Endometrium (tissue), 2 donors: Measurements from ENCODE around the gene FOXO6.

ENCODE experiments used
- FAIRE-seq: peaks from 2 replicates; lab custom pipeline; 2012; peaks lifted over from hg19 to GRCh38; lab: Jason Lieb, UNC
- donor health status: control.
- donor health status: control.

Gene FOXO6

DNA sequence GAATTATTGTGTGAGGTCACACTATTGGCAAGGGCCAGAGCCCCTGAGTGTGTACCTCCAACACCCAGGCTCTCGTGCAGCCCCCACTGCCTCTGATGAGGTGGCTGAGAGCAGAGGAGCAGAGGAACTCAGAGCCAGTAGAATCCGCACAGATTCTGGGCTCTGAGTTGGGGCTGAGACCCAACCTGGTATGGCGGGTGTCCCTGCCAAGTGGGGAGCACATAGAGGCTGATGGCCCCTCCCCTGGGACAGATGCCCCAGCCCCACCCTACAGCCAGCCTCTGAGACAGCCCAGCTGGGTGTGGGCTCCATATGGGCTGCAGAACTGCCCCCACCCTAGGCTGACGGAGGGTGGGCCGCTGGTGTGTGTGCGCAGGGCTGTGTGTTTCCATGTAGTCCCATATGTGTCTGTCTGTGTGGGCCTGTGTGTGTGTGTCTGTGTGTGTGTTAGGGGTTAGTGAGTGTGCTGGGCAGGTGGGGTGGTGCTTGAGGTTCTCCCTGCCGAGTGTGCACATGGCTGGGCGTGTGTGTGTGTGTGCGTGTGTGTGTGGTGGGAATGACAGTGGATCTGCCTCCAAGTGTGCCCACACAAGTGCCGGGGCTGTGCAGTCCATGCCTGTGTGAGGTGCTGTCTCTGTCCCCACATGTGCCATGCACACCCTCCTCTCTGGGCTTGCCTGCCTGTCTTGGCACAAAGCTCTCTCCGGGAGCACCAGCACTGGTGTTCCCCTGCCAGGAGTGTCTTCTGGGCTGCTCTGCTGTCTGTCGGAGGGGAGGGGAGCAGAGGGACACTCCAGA, 24.4 kb downstream of the FOXO6 start:
- no peak for FAIRE-seq

DNA sequence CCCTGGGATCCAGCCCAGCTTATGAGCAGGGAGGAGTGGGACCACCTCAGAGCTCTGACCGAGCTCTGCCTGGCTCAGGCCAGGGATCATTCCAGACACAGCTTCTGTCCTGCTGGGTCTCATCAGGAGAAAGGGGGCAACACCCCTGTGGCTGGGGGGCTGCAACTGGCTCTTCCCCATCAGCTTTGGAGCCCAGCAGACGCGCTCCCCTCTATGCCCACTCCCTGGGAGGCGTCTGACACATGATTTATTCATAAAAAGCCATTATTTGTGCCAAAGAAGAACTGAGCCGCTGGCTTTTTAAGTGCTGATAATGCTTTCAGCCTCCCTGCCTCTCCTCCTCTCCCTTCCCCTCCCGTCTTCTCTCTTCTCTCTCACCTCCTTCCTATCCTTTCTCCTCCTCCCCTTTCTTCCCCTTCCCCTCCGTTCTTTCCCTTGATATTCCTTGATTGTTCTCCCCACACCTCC, 25.0 kb downstream of the FOXO6 start:
- FAIRE-seq: no peak

DNA sequence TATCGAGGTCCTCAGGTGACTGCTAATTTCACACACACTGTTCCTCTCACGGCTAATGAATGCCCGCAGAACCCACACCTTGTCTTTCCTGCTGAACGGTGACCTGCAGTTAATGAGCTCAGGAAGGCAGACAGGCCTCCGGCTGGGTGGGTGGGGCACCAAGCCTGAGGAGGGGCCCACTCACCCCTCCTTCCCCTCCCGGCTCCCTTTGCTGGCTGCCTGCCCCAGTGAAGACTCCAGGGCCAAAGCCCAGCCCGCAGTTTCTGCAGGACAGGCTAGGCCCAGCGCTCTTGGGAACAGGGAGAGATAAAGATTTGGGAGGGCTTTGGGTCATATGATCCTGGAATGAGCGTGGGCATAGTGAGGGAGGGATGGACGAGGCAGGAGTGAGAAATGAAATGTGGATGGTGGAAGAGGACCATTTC, 26.4 kb downstream of the FOXO6 start:
- peak; percentile 91 for FAIRE-seq

DNA sequence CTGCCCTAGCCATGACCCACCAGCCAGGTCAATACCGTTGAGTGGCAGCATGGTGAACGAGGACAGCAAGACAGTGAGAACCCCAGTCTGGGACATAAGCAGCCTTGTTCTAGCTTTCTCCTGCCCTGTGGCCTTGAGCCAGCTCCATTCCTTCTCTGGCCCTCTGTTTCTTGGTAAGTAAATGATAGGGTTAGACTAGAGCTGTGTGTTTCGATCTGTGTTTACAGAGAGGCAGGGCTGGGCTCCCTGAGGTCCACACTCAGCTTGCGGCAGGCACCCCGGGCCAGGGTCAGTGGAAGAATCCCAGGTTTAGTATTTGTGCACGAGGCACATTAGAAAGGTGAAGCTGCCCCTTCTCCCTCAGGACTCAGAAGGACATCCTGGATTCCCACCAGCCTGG, 27.3 kb downstream of the FOXO6 start:
- FAIRE-seq: no peak

DNA sequence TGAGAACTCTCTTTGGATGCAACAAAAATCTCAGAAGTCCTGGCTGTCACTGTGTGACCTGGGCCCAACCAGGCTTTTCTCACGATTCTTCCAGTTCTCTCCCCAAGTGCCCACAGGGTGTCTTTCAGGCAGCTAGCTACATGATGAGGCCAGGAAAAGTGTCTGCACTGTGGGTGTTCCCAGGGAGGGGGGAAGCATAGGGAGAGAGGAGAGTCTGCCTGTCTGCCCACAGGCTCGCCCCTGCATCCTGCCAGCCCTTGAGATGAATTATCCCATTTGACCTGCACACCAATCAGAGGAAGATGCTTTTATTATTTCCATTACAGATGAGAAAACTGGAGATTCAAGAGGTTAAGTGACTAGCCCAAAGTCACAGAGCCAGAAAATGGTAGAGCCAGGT, 27.8 kb downstream of the FOXO6 start:
- no peak for FAIRE-seq

DNA sequence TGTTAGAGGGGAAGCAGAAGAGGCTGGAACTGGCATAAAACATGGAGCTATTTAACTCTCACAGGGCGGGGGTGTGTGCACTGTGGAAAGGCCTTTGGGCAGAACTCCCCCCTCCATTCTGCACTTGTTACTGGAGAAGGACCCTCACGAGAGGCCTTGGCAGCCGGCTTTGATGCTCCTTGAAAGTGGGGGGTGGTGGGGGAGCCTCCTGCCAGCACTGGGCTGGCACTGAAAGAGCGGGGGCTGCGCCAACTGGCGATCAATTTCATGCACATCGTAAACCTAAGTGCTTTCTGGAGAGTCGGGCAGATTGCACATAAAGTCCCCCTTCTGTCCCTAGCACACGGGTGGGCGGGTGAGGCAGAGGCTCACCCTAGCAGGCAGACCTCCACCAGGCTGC, 28.9 kb downstream of the FOXO6 start:
- FAIRE-seq: no peak

DNA sequence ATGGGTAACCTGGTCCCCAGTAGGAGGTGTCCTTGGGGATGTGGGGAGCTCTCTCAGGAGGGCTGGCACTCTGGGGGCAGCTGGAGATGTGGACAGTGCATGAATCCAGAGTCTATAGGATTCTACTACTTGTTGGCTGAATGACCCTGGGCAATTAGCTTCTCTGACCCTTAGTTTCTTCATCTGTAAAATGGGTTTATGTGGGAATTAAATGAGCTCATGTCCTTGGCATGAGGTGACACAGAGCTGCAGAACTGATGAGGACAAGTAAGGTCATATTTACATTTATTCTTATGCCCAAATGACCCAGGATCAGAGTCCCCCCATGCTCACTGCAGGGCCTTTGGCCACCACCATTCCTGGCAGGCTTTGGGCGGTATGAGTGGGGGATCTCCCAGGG, 29.3 kb downstream of the FOXO6 start:
- FAIRE-seq: no peak

DNA sequence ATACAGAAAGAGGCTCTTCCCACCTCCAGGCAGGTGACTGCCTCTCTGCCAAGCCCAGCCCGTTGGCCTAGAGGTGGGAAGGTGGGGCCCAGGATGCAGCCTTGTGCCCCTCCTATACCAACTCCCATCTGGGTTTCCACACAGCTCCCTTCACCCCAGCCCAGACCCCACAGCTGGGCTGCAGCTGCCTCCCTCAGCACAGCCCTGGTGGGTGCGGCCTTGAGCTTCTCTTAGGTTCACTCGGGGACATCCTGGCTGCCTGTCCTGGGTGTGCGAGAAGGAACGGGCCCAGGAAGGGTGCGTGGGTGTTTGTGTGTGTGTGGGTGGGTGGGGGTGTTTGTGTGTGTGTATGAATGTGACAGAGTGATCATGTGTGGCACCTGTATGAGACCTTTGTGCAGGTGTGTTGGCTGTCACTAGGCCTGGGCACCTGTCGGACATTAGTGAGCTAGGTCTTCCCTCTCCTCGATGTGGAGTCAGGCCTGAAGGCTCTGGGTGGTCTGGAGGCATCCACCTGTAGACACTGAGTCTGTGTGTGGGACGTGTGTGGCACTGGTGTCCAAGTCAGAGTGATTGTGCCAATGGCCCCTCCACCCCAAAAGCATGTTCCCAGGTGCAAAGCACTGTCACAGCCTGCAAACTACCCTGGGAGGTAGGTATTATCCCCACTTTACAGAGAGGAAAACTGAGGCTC, 30.7 kb downstream of the FOXO6 start:
- FAIRE-seq: no peak

DNA sequence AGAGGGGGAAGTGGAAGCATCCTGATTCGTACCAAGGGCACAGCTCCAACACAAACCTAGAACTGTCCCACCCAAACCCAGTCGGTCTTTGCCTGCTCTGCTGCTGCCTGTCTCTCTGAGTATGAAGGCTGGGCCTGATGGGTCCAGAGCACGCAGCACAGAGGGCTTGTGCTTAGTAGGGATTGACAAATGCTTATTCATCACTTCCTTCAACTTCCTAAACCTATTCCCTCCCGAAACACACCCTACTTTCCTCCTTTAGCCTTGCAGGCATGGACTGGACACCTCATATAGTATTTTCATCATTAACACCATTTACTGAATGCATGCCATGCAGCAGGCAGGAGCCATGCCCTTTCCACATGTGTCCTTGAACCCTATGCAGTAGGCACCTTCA, 31.3 kb downstream of the FOXO6 start:
- no peak for FAIRE-seq

DNA sequence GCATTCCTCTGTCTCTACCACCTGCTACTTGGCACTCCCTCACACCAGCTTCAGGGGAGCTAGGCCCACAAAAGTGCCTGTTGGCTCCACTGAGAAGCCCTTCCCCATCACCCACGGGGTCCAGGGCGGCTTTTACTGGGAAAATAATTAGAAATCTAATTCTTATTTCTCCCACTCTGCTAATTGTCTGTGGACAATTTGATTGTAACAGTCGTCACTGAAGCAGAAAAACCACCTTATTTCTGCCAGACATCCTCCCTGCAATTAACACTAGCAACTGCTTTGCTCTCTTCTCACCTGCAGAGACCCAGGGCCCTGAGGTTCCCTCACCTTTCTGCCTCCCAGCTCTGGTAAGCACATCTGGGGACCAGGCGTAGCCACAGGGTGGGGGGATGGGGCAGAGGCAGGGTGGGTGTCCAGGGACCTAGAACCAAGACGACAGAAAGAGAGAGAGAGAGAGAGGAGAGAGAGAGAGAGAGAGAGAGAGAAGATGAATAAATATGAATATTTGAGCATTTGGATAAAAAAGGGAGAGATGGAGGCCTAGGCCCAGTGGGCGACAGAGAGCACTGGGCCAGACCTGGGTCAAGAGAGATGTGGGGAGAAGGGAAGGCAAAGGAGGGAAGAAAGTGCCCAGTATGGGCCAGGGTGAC, 32.6 kb downstream of the FOXO6 start:
- no peak for FAIRE-seq

DNA sequence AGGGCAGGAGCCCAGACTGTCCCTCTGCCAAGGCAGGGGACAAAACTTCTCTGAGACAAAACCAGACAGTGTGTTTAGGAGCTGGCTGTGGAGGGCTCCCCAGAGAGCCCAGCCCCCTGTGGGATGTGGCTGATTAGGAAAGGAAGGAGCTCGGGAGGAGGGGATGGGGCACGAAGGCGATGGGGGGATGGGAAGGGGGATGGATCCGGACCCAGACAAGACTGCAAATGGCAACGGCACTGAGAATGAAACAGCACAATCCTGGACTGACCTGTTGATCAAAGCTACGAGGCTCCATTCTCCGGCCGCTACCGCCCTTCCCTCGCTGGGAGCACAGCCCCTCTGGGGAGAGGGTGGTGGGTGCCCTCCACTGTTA, 33.1 kb downstream of the FOXO6 start:
- no peak for FAIRE-seq

DNA sequence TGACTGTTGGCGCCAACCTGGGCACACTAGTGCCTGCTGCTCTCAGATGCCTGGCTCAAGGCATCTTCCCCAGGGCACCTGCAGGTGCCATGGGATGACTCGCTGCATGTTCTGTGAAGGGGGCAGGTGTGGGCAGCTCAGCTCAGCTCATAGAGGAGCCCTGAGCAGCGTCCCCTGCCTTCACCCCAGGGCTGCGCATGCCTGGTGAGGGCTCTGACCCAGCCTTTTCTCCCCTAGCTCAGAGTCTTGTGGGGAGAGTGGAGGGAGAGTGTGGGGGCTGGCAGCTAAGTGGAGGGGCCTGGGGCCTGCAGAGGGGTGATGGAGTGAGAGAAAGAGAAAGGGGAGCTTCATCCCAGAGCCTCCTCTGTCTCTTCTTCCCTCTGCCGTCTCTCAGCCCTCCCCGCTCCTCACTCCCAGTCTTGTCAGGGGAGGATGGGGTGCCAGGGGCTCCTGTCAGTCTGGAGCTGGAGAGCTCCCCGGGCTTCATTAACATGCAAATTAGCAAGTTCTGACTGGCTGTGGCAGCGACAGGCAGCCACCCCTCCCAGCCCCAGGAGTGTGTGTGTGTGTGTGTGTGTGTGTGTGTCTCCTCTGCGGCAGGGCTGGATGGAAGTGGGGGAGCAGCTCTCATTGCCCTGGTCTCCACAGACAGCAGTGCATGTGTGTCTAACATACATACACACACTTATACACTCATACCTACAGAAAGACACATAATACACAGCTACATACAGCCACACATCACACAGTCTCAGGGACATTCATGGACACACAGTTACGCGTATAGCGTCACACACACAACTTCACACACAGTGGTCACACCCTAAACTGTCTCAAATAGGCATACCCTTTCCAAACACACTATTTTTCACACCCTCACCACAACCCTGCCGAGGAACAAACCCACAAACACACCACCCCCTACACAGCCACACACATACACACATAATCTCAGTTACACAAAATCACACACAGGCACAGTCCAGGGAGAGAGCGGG, 34.0 kb downstream of the FOXO6 start:
- FAIRE-seq: no peak

DNA sequence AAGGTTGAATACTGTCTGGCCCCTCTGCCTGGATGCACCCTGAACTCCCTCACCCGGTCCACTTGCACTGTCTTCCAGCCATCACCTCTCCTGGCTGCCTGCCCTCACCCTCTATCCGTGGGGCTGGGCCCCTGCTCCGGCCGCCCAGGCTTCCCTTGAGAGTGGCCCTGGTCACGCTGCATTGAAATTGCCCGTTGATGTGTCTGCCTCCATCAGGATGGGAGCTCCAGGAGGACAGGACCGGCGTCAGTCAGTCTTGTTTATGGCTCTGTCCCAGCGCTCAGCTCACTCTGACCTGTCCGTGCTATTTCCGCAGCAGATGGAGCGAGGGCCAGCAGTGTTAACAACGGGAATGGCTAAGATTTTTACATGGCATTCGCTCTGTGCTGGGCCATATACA, 34.9 kb downstream of the FOXO6 start:
- no peak for FAIRE-seq

DNA sequence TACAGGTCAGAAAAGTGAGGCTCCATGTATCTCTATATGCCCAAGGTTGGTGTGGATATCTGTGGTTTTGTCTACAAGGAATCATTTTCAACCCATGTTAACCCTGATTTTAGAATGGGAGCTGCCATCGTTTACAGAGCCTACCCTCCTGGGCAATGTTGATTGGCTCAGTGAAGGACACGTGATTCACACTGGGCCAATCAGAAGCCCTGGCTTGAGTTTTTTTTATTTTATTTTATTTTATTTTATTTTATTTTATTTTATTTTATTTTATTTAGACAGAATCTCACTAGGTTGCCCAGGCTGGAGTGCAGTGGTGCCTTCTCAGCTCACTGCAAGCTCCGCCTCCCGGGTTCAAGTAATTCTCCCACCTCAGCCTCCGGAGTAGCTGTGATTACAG, 35.8 kb downstream of the FOXO6 start:
- FAIRE-seq: no peak

DNA sequence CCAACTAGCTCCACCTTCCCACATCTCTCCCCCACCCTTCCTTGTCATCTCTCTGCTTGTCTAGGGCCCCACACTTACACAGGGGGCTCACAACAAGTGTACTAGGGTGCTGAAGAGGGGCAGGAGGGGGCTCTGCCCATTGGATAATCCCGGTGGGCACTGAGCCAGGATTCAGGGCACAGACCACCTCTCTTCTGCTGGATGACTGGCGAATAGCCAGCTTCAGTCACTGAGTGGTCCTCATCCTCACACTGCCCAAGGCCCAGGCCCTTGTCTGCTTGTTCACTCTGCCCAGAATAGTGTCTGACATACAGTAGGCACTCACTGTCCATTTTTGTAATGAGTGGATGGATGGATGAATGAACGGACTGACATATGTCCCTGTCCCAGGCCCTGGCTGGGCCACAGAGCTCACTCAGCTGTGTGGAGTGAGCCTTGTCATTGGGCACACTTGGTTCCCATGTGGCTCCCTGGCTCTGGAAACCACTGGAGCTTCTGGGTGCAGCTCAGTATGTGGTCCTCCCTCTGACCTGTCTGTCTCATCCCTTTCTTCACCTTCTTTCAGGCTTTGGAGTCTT, 36.6 kb downstream of the FOXO6 start:
- no peak for FAIRE-seq

DNA sequence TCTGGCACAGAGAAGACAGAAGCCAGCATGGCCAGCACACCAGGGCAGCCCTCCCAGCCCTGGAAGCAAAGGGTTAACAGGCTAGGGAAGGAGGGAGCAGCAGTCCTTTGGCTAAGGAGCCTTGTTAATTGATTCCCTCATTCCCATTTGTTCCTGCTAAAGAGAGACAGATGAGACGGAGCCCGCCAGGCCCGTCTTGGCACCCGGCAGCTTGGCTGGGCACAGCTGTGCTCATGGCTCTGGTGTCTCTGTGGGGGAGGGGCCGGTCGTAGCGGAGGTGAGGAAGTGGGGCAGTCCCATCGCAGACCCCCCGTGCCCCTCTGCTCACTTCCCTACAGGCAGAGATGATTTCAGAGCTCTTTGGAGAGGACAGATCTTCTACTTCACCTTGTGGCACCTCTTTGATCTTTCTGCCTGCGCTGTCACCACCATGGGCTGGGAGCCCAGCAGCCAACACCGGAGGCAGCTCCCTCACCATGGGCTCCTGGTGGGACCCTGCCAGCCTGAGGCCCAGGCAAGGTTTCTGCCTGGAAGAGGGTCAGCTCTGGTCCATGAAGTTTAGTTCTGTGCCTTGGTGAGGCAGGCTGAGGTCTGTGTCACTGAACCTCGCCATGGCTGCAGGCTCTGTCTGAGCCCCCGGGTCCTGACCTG, 38.0 kb downstream of the FOXO6 start:
- FAIRE-seq: no peak

DNA sequence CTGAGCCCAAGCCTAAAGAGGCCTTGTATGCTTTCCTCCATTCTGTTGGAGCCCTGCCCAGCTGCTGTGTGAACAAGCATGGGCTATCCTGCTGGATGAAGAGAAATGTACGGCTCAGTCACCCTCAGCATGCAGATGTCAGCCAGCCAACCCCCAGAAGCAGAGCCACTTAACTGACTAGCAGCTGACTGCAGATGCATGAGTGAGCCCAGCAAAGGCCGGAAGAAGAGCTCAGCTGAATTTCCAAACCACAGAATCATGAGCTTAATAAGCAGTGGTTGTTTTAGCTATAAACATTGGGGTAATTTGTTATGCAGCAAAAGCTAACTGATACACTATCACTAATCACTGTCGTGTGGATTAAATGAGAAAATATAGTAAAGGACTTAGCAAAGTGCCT, 39.0 kb downstream of the FOXO6 start:
- FAIRE-seq: no peak

DNA sequence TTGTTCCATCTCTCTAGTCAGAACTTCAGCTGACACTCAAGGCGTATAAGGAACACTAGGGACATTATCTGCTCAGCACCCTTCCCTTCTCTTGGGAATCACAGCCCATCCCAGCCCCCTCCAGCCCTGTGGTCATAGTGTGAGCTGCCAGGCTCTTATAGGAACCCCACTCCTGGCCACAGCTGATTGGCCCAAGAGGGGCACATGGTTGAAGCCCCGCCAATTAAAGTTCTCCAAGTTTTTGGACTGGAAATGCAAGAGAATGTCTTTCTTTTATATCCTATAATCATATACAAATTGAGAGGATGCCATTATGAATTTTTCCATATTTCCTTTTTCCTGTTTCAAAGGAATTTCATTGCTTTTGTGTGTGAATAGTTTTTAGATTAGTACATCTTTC, 40.7 kb downstream of the FOXO6 start:
- FAIRE-seq: no peak

DNA sequence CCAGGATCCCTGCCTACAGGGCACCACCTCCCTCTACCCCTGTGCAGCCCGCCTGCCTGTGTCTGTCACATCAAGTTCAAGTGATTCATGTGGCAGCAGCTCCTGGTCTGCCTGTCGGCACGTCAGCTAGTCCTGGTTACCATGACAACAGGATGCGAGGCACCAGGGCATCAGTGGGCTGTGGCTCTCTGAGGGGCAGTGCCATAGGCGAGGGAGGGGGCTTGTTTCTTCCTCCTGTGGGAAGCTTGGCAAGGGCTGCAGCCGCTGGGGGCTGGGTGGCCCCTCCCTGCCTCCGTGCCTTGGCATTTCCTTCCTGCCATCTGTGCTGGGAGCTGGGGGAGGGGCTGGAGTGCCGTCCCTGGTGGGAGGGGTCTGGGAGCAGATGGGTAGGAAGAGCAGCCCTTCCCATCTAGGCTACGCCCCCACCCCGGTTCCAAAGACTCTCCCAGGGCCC, 43.1 kb downstream of the FOXO6 start:
- FAIRE-seq: no peak

DNA sequence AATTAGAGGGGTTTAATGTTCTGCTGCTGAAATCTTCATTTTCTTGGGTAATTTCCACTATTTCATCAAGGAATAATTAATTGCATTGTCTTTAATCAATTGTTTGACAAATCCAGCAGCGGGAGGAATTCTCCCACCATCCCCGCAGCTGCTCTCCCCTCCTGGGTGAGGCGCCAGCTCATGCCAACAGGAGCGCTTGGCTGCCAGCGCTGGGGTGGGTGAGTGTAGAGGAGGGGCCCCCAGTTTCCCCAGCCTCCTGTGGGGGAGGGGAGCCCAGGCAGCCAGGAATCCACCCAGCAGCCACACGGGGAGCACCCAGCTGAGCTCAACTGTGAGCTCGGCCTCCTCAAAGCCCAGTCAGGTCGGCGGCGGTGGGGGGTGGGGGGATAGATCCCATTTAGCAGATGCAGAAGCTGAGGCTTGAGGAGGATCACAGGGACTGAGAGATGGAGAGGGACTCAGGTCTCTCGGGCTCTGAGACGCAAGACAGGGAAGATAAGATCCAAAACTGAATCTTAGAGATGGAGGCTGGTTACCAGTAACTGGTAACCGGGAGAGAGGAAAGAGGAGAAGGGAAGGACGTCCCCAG, 46.5 kb downstream of the FOXO6 start:
- FAIRE-seq: no peak

DNA sequence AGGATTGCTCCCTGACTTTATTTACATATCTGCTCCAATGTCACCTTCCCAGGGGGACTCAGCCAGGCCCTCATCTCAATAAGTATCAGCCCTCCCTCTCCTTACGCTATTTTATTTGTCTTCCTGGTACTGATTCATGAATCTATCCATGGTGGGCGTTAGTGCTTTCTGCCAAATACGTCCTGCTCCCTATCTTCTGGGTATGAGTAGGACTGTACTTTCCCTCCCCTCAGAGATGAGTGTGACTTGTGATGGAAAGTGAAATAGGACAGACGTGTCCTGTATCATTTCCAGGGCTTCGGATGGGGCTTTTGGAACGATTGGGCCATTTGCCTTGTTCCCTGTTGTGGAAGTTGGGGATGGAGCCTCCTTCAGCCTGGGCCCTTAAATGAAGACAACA, 47.5 kb downstream of the FOXO6 start:
- no peak for FAIRE-seq
